ENCODE measurements around the gene PITPNC1. TPM values are rescaled to one million over a fixed set of nuclear protein-coding genes. Genes with fewer than 3 reads are reported as not detected.

Gene PITPNC1
- total RNA-seq, 1 donor from 2014 or later: 39.7 TPM

- no peaks in the 10 kb centered on the region for H3K9me3 Mint-ChIP-seq (ENCODE audit: unreplicated experiment)
- H3K4me3 Mint-ChIP-seq (ENCODE audit: unreplicated experiment): no peak overlapping the region
- no peak for DNase-seq (ENCODE audit: low spot score)
- no peaks in the 10 kb centered on the region for H3K27me3 Mint-ChIP-seq (ENCODE audit: unreplicated experiment)
- no peak for TF ChIP-seq CTCF (IDR thresholded peaks at IDR 0.05; ENCODE audit: unreplicated experiment)
- no peak overlapping the region for H3K27ac Mint-ChIP-seq (ENCODE audit: unreplicated experiment)
- H3K36me3 Mint-ChIP-seq (ENCODE audit: low read depth, unreplicated experiment): peaks cover under 1% of the 10 kb centered on the region
- peaks cover 4% of the 10 kb centered on the region for H3K4me1 Mint-ChIP-seq (ENCODE audit: unreplicated experiment)
These were observed 73.0 kb downstream of the PITPNC1 start for GRCh38 chr17:67449845-67450755.

GRCh38 chr17:67452681-67453554 is 75.8 kb downstream of the PITPNC1 start:
- Mint-ChIP-seq H3K27me3 (ENCODE audit: unreplicated experiment) (no peaks in the 10 kb centered on the region), H3K9me3 (ENCODE audit: unreplicated experiment) (no peaks in the 10 kb centered on the region), H3K27ac (ENCODE audit: unreplicated experiment) (no peak overlapping the region), H3K36me3 (ENCODE audit: low read depth, unreplicated experiment) (peaks cover 3% of the 10 kb centered on the region), H3K4me3 (ENCODE audit: unreplicated experiment) (no peak overlapping the region), H3K4me1 (ENCODE audit: unreplicated experiment) (peaks cover 6% of the 10 kb centered on the region)
- no peak for TF ChIP-seq CTCF (IDR thresholded peaks at IDR 0.05; ENCODE audit: unreplicated experiment)
- no peak for DNase-seq (ENCODE audit: low spot score)

- no peak for TF ChIP-seq CTCF (IDR thresholded peaks at IDR 0.05; ENCODE audit: unreplicated experiment)
- no peak for DNase-seq (ENCODE audit: low spot score)
- peaks cover 9% of the 10 kb centered on the region for H3K36me3 Mint-ChIP-seq (ENCODE audit: low read depth, unreplicated experiment)
- H3K4me1 Mint-ChIP-seq (ENCODE audit: unreplicated experiment): peaks cover 6% of the 10 kb centered on the region
- H3K27me3 Mint-ChIP-seq (ENCODE audit: unreplicated experiment): no peaks in the 10 kb centered on the region
- H3K9me3 Mint-ChIP-seq (ENCODE audit: unreplicated experiment): no peaks in the 10 kb centered on the region
- no peak overlapping the region for H3K4me3 Mint-ChIP-seq (ENCODE audit: unreplicated experiment)
- no peak overlapping the region for H3K27ac Mint-ChIP-seq (ENCODE audit: unreplicated experiment)
These were observed 79.0 kb downstream of the PITPNC1 start for GRCh38 chr17:67456103-67456502.

- no peak for DNase-seq (ENCODE audit: low spot score)
- Mint-ChIP-seq H3K36me3 (ENCODE audit: low read depth, unreplicated experiment) (peaks cover 9% of the 10 kb centered on the region), H3K9me3 (ENCODE audit: unreplicated experiment) (no peaks in the 10 kb centered on the region), H3K4me1 (ENCODE audit: unreplicated experiment) (peaks cover 6% of the 10 kb centered on the region), H3K4me3 (ENCODE audit: unreplicated experiment) (no peak overlapping the region), H3K27me3 (ENCODE audit: unreplicated experiment) (no peaks in the 10 kb centered on the region), H3K27ac (ENCODE audit: unreplicated experiment) (no peak overlapping the region)
- TF ChIP-seq CTCF (IDR thresholded peaks at IDR 0.05; ENCODE audit: unreplicated experiment): no peak
These were observed 79.8 kb downstream of the PITPNC1 start for GRCh38 chr17:67456889-67457288.
